Memory B cell (primary cell): Measurements from ENCODE around the gene KCND3.
A peak's percentile ranks its signal among the peaks of the same experiment; 100 is the strongest.

Experiments
- ATAC-seq: fragments of 150-1000 bp; cut with Tn5 transposase; 2 replicates; pipeline ENCODE4 v1.10.0; 2021; ENCODE audit warnings: low read depth, mild to moderate bottlenecking, moderate library complexity
- DNase-seq, 2 donors: peaks; one replicate each; pipeline ENCODE4 v3.0.0; 2022; ENCODE audit warnings: low spot score in 2 of 2
- H3K27ac Mint-ChIP-seq: one replicate; pipeline ENCODE4 v1.8.0; 2022; ENCODE audit warnings: mild to moderate bottlenecking, moderate library complexity, mixed read lengths
- H3K27me3 Mint-ChIP-seq: one replicate; pipeline ENCODE4 v1.8.0; 2022; ENCODE audit warnings: mixed read lengths
- H3K36me3 Mint-ChIP-seq: one replicate; pipeline ENCODE4 v1.8.0; 2022; ENCODE audit warnings: mild to moderate bottlenecking, mixed read lengths
- H3K4me1 Mint-ChIP-seq: one replicate; pipeline ENCODE4 v1.8.0; 2022; ENCODE audit warnings: mixed read lengths
- H3K4me3 Mint-ChIP-seq: one replicate; pipeline ENCODE4 v1.8.0; 2022; ENCODE audit warnings: mild to moderate bottlenecking, moderate library complexity, mixed read lengths
- H3K9me3 Mint-ChIP-seq: one replicate; pipeline ENCODE4 v1.8.0; 2022; ENCODE audit warnings: mixed read lengths

Gene KCND3

GRCh38 chr1:111736548-111737215 lies 252.8 kb downstream of the KCND3 start:
- H3K4me3 Mint-ChIP-seq: no peak overlapping the region
- ATAC-seq (no peak), DNase-seq (no peak)
- peaks cover 16% of the 10 kb centered on the region for H3K4me1 Mint-ChIP-seq
- no peaks in the 10 kb centered on the region for H3K36me3 Mint-ChIP-seq
- H3K27ac Mint-ChIP-seq: no peak overlapping the region
- peaks cover 7% of the 10 kb centered on the region for H3K27me3 Mint-ChIP-seq
- no peaks in the 10 kb centered on the region for H3K9me3 Mint-ChIP-seq

GRCh38 chr1:111735858-111736544 lies 253.5 kb downstream of the KCND3 start:
- Mint-ChIP-seq H3K27me3 (peaks cover 6% of the 10 kb centered on the region), H3K27ac (no peak overlapping the region), H3K4me3 (no peak overlapping the region), H3K9me3 (no peaks in the 10 kb centered on the region), H3K4me1 (peaks cover 16% of the 10 kb centered on the region), H3K36me3 (no peaks in the 10 kb centered on the region)
- no peak for DNase-seq
- no peak for ATAC-seq

GRCh38 chr1:111735321-111735720 lies 254.1 kb downstream of the KCND3 start:
- Mint-ChIP-seq H3K4me3 (no peak overlapping the region), H3K4me1 (peaks cover 16% of the 10 kb centered on the region), H3K27me3 (peaks cover 2% of the 10 kb centered on the region), H3K9me3 (no peaks in the 10 kb centered on the region), H3K36me3 (no peaks in the 10 kb centered on the region), H3K27ac (no peak overlapping the region)
- DNase-seq (no peak), ATAC-seq (no peak)

GRCh38 chr1:111734856-111735255 lies 254.6 kb downstream of the KCND3 start:
- no peak for DNase-seq
- no peak for ATAC-seq
- Mint-ChIP-seq H3K27ac (no peak overlapping the region), H3K4me3 (no peak overlapping the region), H3K9me3 (no peaks in the 10 kb centered on the region), H3K27me3 (peaks cover 1% of the 10 kb centered on the region), H3K4me1 (peaks cover 14% of the 10 kb centered on the region), H3K36me3 (no peaks in the 10 kb centered on the region)

- H3K9me3 Mint-ChIP-seq: no peaks in the 10 kb centered on the region
- no peak for DNase-seq
Measured at GRCh38 chr1:111734426-111734825, 255.0 kb downstream of the KCND3 start.

GRCh38 chr1:111733992-111734341 lies 255.5 kb downstream of the KCND3 start:
- no peak overlapping the region for H3K27ac Mint-ChIP-seq
- no peak for DNase-seq
- no peak overlapping the region for H3K4me3 Mint-ChIP-seq
- H3K36me3 Mint-ChIP-seq: no peaks in the 10 kb centered on the region
- no peak for ATAC-seq
- peaks cover 12% of the 10 kb centered on the region for H3K4me1 Mint-ChIP-seq
- H3K9me3 Mint-ChIP-seq: no peaks in the 10 kb centered on the region
- no peaks in the 10 kb centered on the region for H3K27me3 Mint-ChIP-seq

More at GRCh38 chr1:111734426-111734825, 255.0 kb downstream of the KCND3 start:
- H3K4me3 Mint-ChIP-seq: no peak overlapping the region
- no peak for ATAC-seq
- peaks cover 12% of the 10 kb centered on the region for H3K4me1 Mint-ChIP-seq
- no peaks in the 10 kb centered on the region for H3K27me3 Mint-ChIP-seq
- no peaks in the 10 kb centered on the region for H3K36me3 Mint-ChIP-seq
- no peak overlapping the region for H3K27ac Mint-ChIP-seq

- H3K9me3 Mint-ChIP-seq: no peaks in the 10 kb centered on the region
- no peak overlapping the region for H3K27ac Mint-ChIP-seq
- no peak for DNase-seq
- no peak overlapping the region for H3K4me3 Mint-ChIP-seq
- H3K27me3 Mint-ChIP-seq: no peaks in the 10 kb centered on the region
- ATAC-seq: no peak
- peaks cover 9% of the 10 kb centered on the region for H3K4me1 Mint-ChIP-seq
- H3K36me3 Mint-ChIP-seq: no peaks in the 10 kb centered on the region
Measured at GRCh38 chr1:111733183-111733991, 256.1 kb downstream of the KCND3 start.

GRCh38 chr1:111732718-111733117 lies 256.8 kb downstream of the KCND3 start:
- no peaks in the 10 kb centered on the region for H3K36me3 Mint-ChIP-seq
- H3K4me1 Mint-ChIP-seq: peaks cover 4% of the 10 kb centered on the region
- no peaks in the 10 kb centered on the region for H3K9me3 Mint-ChIP-seq
- DNase-seq (no peak), ATAC-seq (no peak)
- H3K27ac Mint-ChIP-seq: no peak overlapping the region
- no peaks in the 10 kb centered on the region for H3K27me3 Mint-ChIP-seq
- H3K4me3 Mint-ChIP-seq: no peak overlapping the region

- Mint-ChIP-seq H3K4me1 (no peaks in the 10 kb centered on the region), H3K27ac (no peak overlapping the region), H3K9me3 (no peaks in the 10 kb centered on the region), H3K36me3 (no peaks in the 10 kb centered on the region), H3K27me3 (no peaks in the 10 kb centered on the region), H3K4me3 (no peak overlapping the region)
- DNase-seq (no peak), ATAC-seq (no peak)
Measured at GRCh38 chr1:111731956-111732355, 257.5 kb downstream of the KCND3 start.

GRCh38 chr1:111730706-111731105 lies 258.8 kb downstream of the KCND3 start:
- Mint-ChIP-seq H3K36me3 (no peaks in the 10 kb centered on the region), H3K4me1 (no peaks in the 10 kb centered on the region), H3K27ac (no peak overlapping the region), H3K9me3 (no peaks in the 10 kb centered on the region), H3K4me3 (no peak overlapping the region), H3K27me3 (no peaks in the 10 kb centered on the region)
- no peak for DNase-seq
- ATAC-seq: no peak

GRCh38 chr1:111729946-111730681 lies 259.4 kb downstream of the KCND3 start:
- Mint-ChIP-seq H3K9me3 (no peaks in the 10 kb centered on the region), H3K4me1 (peaks cover under 1% of the 10 kb centered on the region), H3K36me3 (no peaks in the 10 kb centered on the region), H3K27me3 (no peaks in the 10 kb centered on the region), H3K4me3 (no peak overlapping the region), H3K27ac (no peak overlapping the region)
- ATAC-seq (no peak), DNase-seq (no peak)

GRCh38 chr1:111729271-111729921 lies 260.1 kb downstream of the KCND3 start:
- H3K27ac Mint-ChIP-seq: no peak overlapping the region
- ATAC-seq: no peak
- H3K36me3 Mint-ChIP-seq: no peaks in the 10 kb centered on the region

GRCh38 chr1:111727056-111727455 lies 262.4 kb downstream of the KCND3 start:
- no peak for ATAC-seq
- no peak overlapping the region for H3K4me3 Mint-ChIP-seq
- no peak overlapping the region for H3K27ac Mint-ChIP-seq
- H3K4me1 Mint-ChIP-seq: peaks cover 19% of the 10 kb centered on the region
- no peaks in the 10 kb centered on the region for H3K9me3 Mint-ChIP-seq
- no peak for DNase-seq
- H3K27me3 Mint-ChIP-seq: no peaks in the 10 kb centered on the region
- no peaks in the 10 kb centered on the region for H3K36me3 Mint-ChIP-seq

More at GRCh38 chr1:111729271-111729921, 260.1 kb downstream of the KCND3 start:
- Mint-ChIP-seq H3K27me3 (no peaks in the 10 kb centered on the region), H3K4me1 (peaks cover 5% of the 10 kb centered on the region), H3K4me3 (no peak overlapping the region), H3K9me3 (no peaks in the 10 kb centered on the region)
- DNase-seq: peak in 1 of 2 donors; percentile 3
